ENCODE results near the gene CCDC134. TPM values are rescaled to one million over a fixed set of nuclear protein-coding genes. Genes with fewer than 3 reads are reported as not detected.

Gene CCDC134
- total and polyA plus RNA-seq, 9 of the 15 experiments (the other 6 are each of a cell fraction or from before 2014, with no cell fraction given) = 0.56 to 11.9 (median 5.3) TPM

DNA sequence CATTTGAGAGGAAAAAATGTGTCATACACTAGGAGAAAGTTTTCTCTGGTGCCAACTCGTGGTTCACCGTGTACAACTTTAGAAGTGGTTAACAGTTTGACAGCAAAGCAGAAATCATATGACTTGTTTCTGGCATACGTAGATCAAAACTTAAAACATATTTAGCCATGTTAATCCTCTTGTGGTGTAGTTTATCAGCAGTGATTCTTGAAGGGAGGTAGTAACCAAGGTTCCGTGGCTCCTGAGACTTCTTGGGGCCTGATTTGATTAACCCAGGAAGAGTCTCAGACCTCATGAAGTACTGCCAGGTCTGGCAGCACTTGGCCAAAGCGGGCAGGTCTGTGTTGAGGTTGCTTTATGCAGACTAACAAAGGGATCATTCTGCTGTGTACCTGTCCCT lies 72.9 kb downstream of the CCDC134 start:
- Histone ChIP-seq H2AFZ (ENCODE audit: low read depth, low read length) (no peak overlapping the region), H4K20me1 (replicated peaks; ENCODE audit: control insufficient read depth, insufficient read depth, low read length) (no peaks in the 10 kb centered on the region), H3K27ac (ENCODE audit: extremely low read depth, low read depth, low read length) (no peak overlapping the region), H3K4me2 (ENCODE audit: insufficient read depth, low read length) (no peak overlapping the region), H3K9me3 (replicated peaks; ENCODE audit: control insufficient read depth, insufficient read depth, low read depth, low read length) (no peaks in the 10 kb centered on the region), H3K79me2 (ENCODE audit: control insufficient read depth, insufficient read depth, low read length) (no peaks in the 10 kb centered on the region; the same call in 2 of the 3 replicates), H3K9me1 (ENCODE audit: control insufficient read depth, insufficient read depth, low read length) (no peaks in the 10 kb centered on the region), H3K4me3 (no peak overlapping the region), H3K36me3 (ENCODE audit: control insufficient read depth, insufficient read depth, low read length) (peaks cover 85% of the 10 kb centered on the region), H3K27me3 (ENCODE audit: control insufficient read depth in 2 of 2, insufficient read depth in 2 of 2, low read length in 2 of 2) (no peaks in the 10 kb centered on the region), H3K9ac (ENCODE audit: insufficient read depth in 1 of 2, low read depth in 2 of 2, low read length in 2 of 2) (no peak overlapping the region), H3K4me1 (replicated peaks in 1 of 2; ENCODE audit: control insufficient read depth in 2 of 2, insufficient read depth in 2 of 2, low read length in 2 of 2) (no peaks in the 10 kb centered on the region; a peak in 1 of 5 replicates)
- TSS peak; percentile 30 for BruUV-seq (replicated peaks)
- ATAC-seq (no peak), FAIRE-seq (no peak), DNase-seq (ENCODE audit: extremely low read depth in 1 of 4, low spot score in 3 of 4) (no peak)
- CTCF ChIA-PET (ENCODE audit: low intra/inter-chr PET ratio) = no interaction called here
- POLR2A ChIA-PET = interaction anchor here (1.6 kb wide), 1 partner anchor 10 kb away, joined by 5 read pairs; no protein-coding TSS in a partner anchor
- intact Hi-C loops (cut with micrococcal nuclease) = no loop called here
- WGBS (ENCODE audit: insufficient coverage, low coverage, missing lambda C conversion rate) = 51% methylated on average over 4 of the region's 5 CpGs
- TF ChIP-seq CREB1 (IDR thresholded peaks at IDR 0.05) = no peak
- TF ChIP-seq CREB1 (CRISPR knock-in tag; IDR thresholded peaks at IDR 0.05) = no peak
- TF ChIP-seq, protein P1, sequence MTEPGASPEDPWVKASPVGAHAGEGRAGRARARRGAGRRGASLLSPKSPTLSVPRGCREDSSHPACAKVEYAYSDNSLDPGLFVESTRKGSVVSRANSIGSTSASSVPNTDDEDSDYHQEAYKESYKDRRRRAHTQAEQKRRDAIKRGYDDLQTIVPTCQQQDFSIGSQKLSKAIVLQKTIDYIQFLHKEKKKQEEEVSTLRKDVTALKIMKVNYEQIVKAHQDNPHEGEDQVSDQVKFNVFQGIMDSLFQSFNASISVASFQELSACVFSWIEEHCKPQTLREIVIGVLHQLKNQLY (CRISPR knock-in tag; conservative IDR thresholded peaks at IDR 0.05) = no peak
- in situ Hi-C loops (cut with MboI) = no loop called here

DNA sequence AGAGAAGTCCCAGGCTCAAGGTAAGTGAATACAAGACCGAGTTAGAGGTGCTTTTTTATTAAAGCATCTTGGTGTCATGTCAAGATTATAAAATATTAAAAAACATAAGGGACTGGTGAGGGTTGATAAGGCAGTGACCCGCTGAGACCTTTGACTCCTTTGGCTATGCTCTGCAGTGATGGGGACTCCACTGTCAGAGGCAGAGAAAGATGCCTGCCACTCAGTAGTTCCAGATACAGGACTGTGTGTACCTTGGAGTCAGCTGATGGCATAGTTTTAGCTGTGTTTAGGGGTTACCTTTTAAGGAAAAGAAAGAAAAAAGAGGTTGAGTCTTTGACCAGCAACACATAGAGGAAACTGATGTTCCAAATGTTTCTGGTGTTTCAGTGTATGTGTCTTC lies 73.6 kb downstream of the CCDC134 start:
- H4K20me1 ChIP-seq (replicated peaks; ENCODE audit: control insufficient read depth, insufficient read depth, low read length) = no peaks in the 10 kb centered on the region
- POLR2A ChIA-PET = interaction anchor here (1.0 kb wide), 1 partner anchor 33 kb away, joined by 3 read pairs; no protein-coding TSS in a partner anchor
- no peaks in the 10 kb centered on the region; a peak in 1 of 5 replicates for H3K4me1 ChIP-seq (replicated peaks in 1 of 2; ENCODE audit: control insufficient read depth in 2 of 2, insufficient read depth in 2 of 2, low read length in 2 of 2)
- H3K36me3 ChIP-seq (ENCODE audit: control insufficient read depth, insufficient read depth, low read length) = peaks cover 85% of the 10 kb centered on the region
- in situ Hi-C loops (cut with MboI) = no loop called here
- no TSS peak for BruUV-seq (replicated peaks)
- CTCF ChIA-PET (ENCODE audit: low intra/inter-chr PET ratio) = no interaction called here
- no peak overlapping the region for H3K4me2 ChIP-seq (ENCODE audit: insufficient read depth, low read length)
- H3K9me3 ChIP-seq (replicated peaks; ENCODE audit: control insufficient read depth, insufficient read depth, low read depth, low read length) = no peaks in the 10 kb centered on the region
- no peak overlapping the region for H3K27ac ChIP-seq (ENCODE audit: extremely low read depth, low read depth, low read length)
- DNase-seq (ENCODE audit: extremely low read depth in 1 of 4, low spot score in 3 of 4) = no peak
- no peak overlapping the region for H3K4me3 ChIP-seq
- WGBS (ENCODE audit: insufficient coverage, low coverage, missing lambda C conversion rate) = 20% methylated on average over 2 of the region's 2 CpGs
- H2AFZ ChIP-seq (ENCODE audit: low read depth, low read length) = no peak overlapping the region
- no peaks in the 10 kb centered on the region for H3K9me1 ChIP-seq (ENCODE audit: control insufficient read depth, insufficient read depth, low read length)
- H3K79me2 ChIP-seq (ENCODE audit: control insufficient read depth, insufficient read depth, low read length) = no peaks in the 10 kb centered on the region; the same call in 2 of the 3 replicates
- no peak overlapping the region for H3K9ac ChIP-seq (ENCODE audit: insufficient read depth in 1 of 2, low read depth in 2 of 2, low read length in 2 of 2)
- H3K27me3 ChIP-seq (ENCODE audit: control insufficient read depth in 2 of 2, insufficient read depth in 2 of 2, low read length in 2 of 2) = no peaks in the 10 kb centered on the region
- ATAC-seq = no peak
- no peak for FAIRE-seq
- intact Hi-C loops (cut with micrococcal nuclease) = no loop called here
- TF ChIP-seq SRSF1 (IDR thresholded peaks at IDR 0.05; ENCODE audit: low read depth, low read length) = no peak
- no peak for TF ChIP-seq ASH1L (IDR thresholded peaks at IDR 0.05; ENCODE audit: borderline replicate concordance, low read depth, partially characterized antibody)
- no peak for TF ChIP-seq ADNP (tag; IDR thresholded peaks at IDR 0.05)

Measured in K562 (cell line).